ENCODE results near the gene PHF3.
"Not testable (repeated sequence)": the region's sequence is repeated elsewhere in the genome, so short reads cannot be mapped to it uniquely, and the experiment has no call there.

Gene PHF3

GRCh38 chr6:63709148-63709547, 73.5 kb downstream of the PHF3 start:
- DNase-seq, result no peak

GRCh38 chr6:63713332-63713731, 77.7 kb downstream of the PHF3 start:
- DNase-seq, result no peak

- no peak for DNase-seq
Observed at GRCh38 chr6:63714091-63714490, 78.5 kb downstream of the PHF3 start.

- DNase-seq, result no peak
Observed at GRCh38 chr6:63716169-63716568, 80.6 kb downstream of the PHF3 start.

- DNase-seq, result no peak
Observed at GRCh38 chr6:63721181-63721580, 85.6 kb downstream of the PHF3 start.

GRCh38 chr6:63724721-63725120, 89.1 kb downstream of the PHF3 start:
- DNase-seq, result no peak

- no peak for DNase-seq
Observed at GRCh38 chr6:63730311-63730710, 94.7 kb downstream of the PHF3 start.

- no peak for DNase-seq
Observed at GRCh38 chr6:63731930-63732329, 96.3 kb downstream of the PHF3 start.

GRCh38 chr6:63732336-63732735, 96.7 kb downstream of the PHF3 start:
- DNase-seq, result no peak

- DNase-seq, result no peak
Observed at GRCh38 chr6:63734923-63735322, 99.3 kb downstream of the PHF3 start.

GRCh38 chr6:63738190-63738589, 102.6 kb downstream of the PHF3 start:
- not testable (repeated sequence) for DNase-seq

- no peak for DNase-seq
Observed at GRCh38 chr6:63739094-63739687, 103.6 kb downstream of the PHF3 start.

- DNase-seq, result no peak
Observed at GRCh38 chr6:63740709-63741108, 105.1 kb downstream of the PHF3 start.

- no peak for DNase-seq
Observed at GRCh38 chr6:63742060-63742459, 106.5 kb downstream of the PHF3 start.

GRCh38 chr6:63743691-63744090, 108.1 kb downstream of the PHF3 start:
- DNase-seq, result no peak

GRCh38 chr6:63744810-63745209, 109.2 kb downstream of the PHF3 start:
- DNase-seq, result no peak

- DNase-seq, result no peak
Observed at GRCh38 chr6:63745784-63746183, 110.2 kb downstream of the PHF3 start.

- DNase-seq, result no peak
Observed at GRCh38 chr6:63750400-63750799, 114.8 kb downstream of the PHF3 start.

GRCh38 chr6:63757275-63757674, 121.7 kb downstream of the PHF3 start:
- DNase-seq, result not testable (repeated sequence)

- no peak for DNase-seq
Observed at GRCh38 chr6:63757826-63758225, 122.2 kb downstream of the PHF3 start.

- no peak for DNase-seq
Observed at GRCh38 chr6:63759605-63760105, 124.1 kb downstream of the PHF3 start.

- DNase-seq, result no peak
Observed at GRCh38 chr6:63760199-63760598, 124.6 kb downstream of the PHF3 start.

- DNase-seq, result peak; percentile 51
Observed at GRCh38 chr6:63764318-63764916, 128.8 kb downstream of the PHF3 start.
